Testis (tissue), 2 donors: ENCODE data around the gene STOX2.

Source experiments
- CTCF ChIP-seq, 3 experiments: fragments of 450-650 bp in 2 of 3; fragments of 200-600 bp in 1 of 3; sonication (generic) in 1 of 3; IDR thresholded peaks; one replicate each; pipeline ENCODE4 v1.5.1; 2016 to 2019; ENCODE audit warnings: antibody characterized with exemption in 3 of 3, mild to moderate bottlenecking in 2 of 3, moderate library complexity in 1 of 3
- POLR2A ChIP-seq: fragments of 450-650 bp; IDR thresholded peaks from one replicate; pipeline ENCODE4 v1.6.1; 2017; ENCODE audit warnings: antibody characterized with exemption, mild to moderate bottlenecking, moderate library complexity

- TF ChIP-seq POLR2A (no peak), CTCF (IDR thresholded peaks at IDR 0.05) (no peak)
These were observed 45.4 kb downstream of the STOX2 start for GRCh38 chr4:183950536-183950935.
